ENCODE measurements around the gene MED25. TPM values are rescaled to one million over a fixed set of nuclear protein-coding genes. Genes with fewer than 3 reads are reported as not detected.
"Not testable (repeated sequence)": the region's sequence is repeated elsewhere in the genome, so short reads cannot be mapped to it uniquely, and the experiment has no call there.

MED25 gene
- total RNA-seq, 4 donors from 2014 or later, result 16.9 to 27.7 (median 23.9) TPM

- intact Hi-C loops (cut with DNase I), result loop anchor here (10.0 kb wide), 1 partner anchor 62 kb away; the partner anchor contains the start of genes AKT1S1 and TBC1D17
- 0 to 1% methylated on average over 23 to 25 of the region's 45 CpGs for WGBS, 2 donors
Measured at GRCh38 chr19:49812997-49813861, 4.9 kb upstream of the MED25 start, which contains the start of gene FUZ. TSS of gene FUZ (minus strand) at chr19:49813292. CDS start at chr19:49813106, 186 bp downstream.

GRCh38 chr19:49814010-49814409 is 4.1 kb upstream of the MED25 start:
- peaks cover 17 to 59% (median 21%) of the 10 kb centered on the region in 3 donors for H3K4me1 ChIP-seq
- no peak for DNase-seq
- peak overlapping the region in 3 of 4 donors; percentile 64 to 83 (median 76) for H3K4me3 ChIP-seq
- no peaks in the 10 kb centered on the region for H3K9me3 ChIP-seq
- no peaks in the 10 kb centered on the region for H3K36me3 ChIP-seq
- intact Hi-C loops (cut with DNase I), result loop anchor here (10.0 kb wide), 1 partner anchor 61 kb away; the partner anchor contains the start of genes AKT1S1 and TBC1D17
- H3K27ac ChIP-seq, result peak overlapping the region; percentile 66 to 93 (median 90)
- no peaks in the 10 kb centered on the region for H3K27me3 ChIP-seq
- TF ChIP-seq POLR2A (IDR thresholded peaks at IDR 0.05), result no peak
- TF ChIP-seq CTCF (IDR thresholded peaks at IDR 0.05), result no peak
- 50 to 100% methylated on average over 1 of the region's 1 CpG for WGBS, 2 donors

More at GRCh38 chr19:49812997-49813861, 4.9 kb upstream of the MED25 start, which contains the start of gene FUZ:
- peak within 1 kb of the TSS; percentile 64 to 83 (median 70) for H3K4me3 ChIP-seq
- TF ChIP-seq POLR2A (IDR thresholded peaks at IDR 0.05) (no peak), CTCF (IDR thresholded peaks at IDR 0.05) (peak in 3 of 6 experiments; percentile 27 to 34 (median 27))
- peaks cover 13 to 62% (median 22%) of the 10 kb centered on the region in 3 donors for H3K4me1 ChIP-seq
- H3K27ac ChIP-seq, result peak within 1 kb of the TSS; percentile 66 to 93 (median 90)
- no peaks in the 10 kb centered on the region for H3K36me3 ChIP-seq
- no peaks in the 10 kb centered on the region for H3K9me3 ChIP-seq
- H3K27me3 ChIP-seq, result no peaks in the 10 kb centered on the region
- peak; percentile 85 for DNase-seq

GRCh38 chr19:49816590-49816989 is 1.5 kb upstream of the MED25 start:
- Histone ChIP-seq H3K27me3 (no peaks in the 10 kb centered on the region), H3K27ac (peak overlapping the region; percentile 62 to 97 (median 94)), H3K4me3 (peak overlapping the region in 2 of 4 donors; percentile 63 to 84), H3K36me3 (peaks cover 0 to 18% (median 0%) of the 10 kb centered on the region in 3 donors), H3K9me3 (no peaks in the 10 kb centered on the region), H3K4me1 (peaks cover 10 to 58% (median 20%) of the 10 kb centered on the region in 3 donors)
- 67 to 73% methylated on average over 13 to 14 of the region's 14 CpGs for WGBS, 2 donors
- intact Hi-C loops (cut with DNase I), result loop anchor here (10.0 kb wide), 1 partner anchor 58 kb away; the partner anchor contains the start of genes AKT1S1 and TBC1D17
- DNase-seq, result no peak
- TF ChIP-seq CTCF (IDR thresholded peaks at IDR 0.05), result no peak
- no peak for TF ChIP-seq POLR2A (IDR thresholded peaks at IDR 0.05)

- peak overlapping the region; percentile 91 to 97 (median 94) for H3K27ac ChIP-seq
- peak overlapping the region; percentile 63 to 84 (median 70) for H3K4me3 ChIP-seq
- H3K4me1 ChIP-seq, result peaks cover 10 to 44% (median 16%) of the 10 kb centered on the region in 3 donors
- WGBS, 2 donors, result 12 to 43% methylated on average over 6 to 9 of the region's 16 CpGs
- H3K36me3 ChIP-seq, result peaks cover 0 to 38% (median 4%) of the 10 kb centered on the region in 3 donors
- H3K27me3 ChIP-seq, result no peaks in the 10 kb centered on the region
- no peak for DNase-seq
- H3K9me3 ChIP-seq, result no peaks in the 10 kb centered on the region
- TF ChIP-seq CTCF (IDR thresholded peaks at IDR 0.05), result no peak
- TF ChIP-seq POLR2A (IDR thresholded peaks at IDR 0.05), result no peak
- intact Hi-C loops (cut with DNase I), result loop anchor here (10.0 kb wide), 1 partner anchor 56 kb away; the partner anchor contains the start of genes AKT1S1 and TBC1D17
Measured at GRCh38 chr19:49818649-49819370, 721 bp downstream of the MED25 start.

- Histone ChIP-seq H3K4me1 (peaks cover 7 to 37% (median 16%) of the 10 kb centered on the region in 3 donors), H3K4me3 (peak overlapping the region in 3 of 4 donors; percentile 63 to 84 (median 73)), H3K36me3 (peaks cover 0 to 46% (median 4%) of the 10 kb centered on the region in 3 donors)
- H3K9me3 ChIP-seq, DNase-seq, H3K27me3 ChIP-seq, H3K27ac ChIP-seq: not testable (repeated sequence)
- WGBS, 2 donors, result 69 to 84% methylated on average over 7 of the region's 7 CpGs
- intact Hi-C loops (cut with DNase I), result loop anchor here (10.0 kb wide), 1 partner anchor 55 kb away; the partner anchor contains the start of genes AKT1S1 and TBC1D17
Measured at GRCh38 chr19:49819452-49820115, 1.5 kb downstream of the MED25 start.
